Activated naive CD8-positive, alpha-beta T cell (primary cell): ENCODE measurements around the gene PTEN.
"Not testable (repeated sequence)": the region's sequence is repeated elsewhere in the genome, so short reads cannot be mapped to it uniquely, and the experiment has no call there.

ENCODE experiments used
- H3K27ac Mint-ChIP-seq: one replicate; pipeline ENCODE4 v1.8.0; 2021; ENCODE audit warnings: mixed read lengths
- H3K27me3 Mint-ChIP-seq: one replicate; pipeline ENCODE4 v1.8.0; 2021; ENCODE audit warnings: mixed read lengths
- H3K36me3 Mint-ChIP-seq: one replicate; pipeline ENCODE4 v1.8.0; 2021; ENCODE audit warnings: mixed read lengths
- H3K4me1 Mint-ChIP-seq: one replicate; pipeline ENCODE4 v1.8.0; 2021; ENCODE audit warnings: low read depth, mixed read lengths
- H3K4me3 Mint-ChIP-seq: one replicate; pipeline ENCODE4 v1.8.0; 2021; ENCODE audit warnings: mild to moderate bottlenecking, mixed read lengths
- H3K9me3 Mint-ChIP-seq: one replicate; pipeline ENCODE4 v1.8.0; 2021; ENCODE audit warnings: low read depth, mixed read lengths

PTEN gene

GRCh38 chr10:87841186-87841585, 22.2 kb upstream of the PTEN start:
- H3K4me1 Mint-ChIP-seq: no peaks in the 10 kb centered on the region
- H3K27me3 Mint-ChIP-seq: peaks cover 1% of the 10 kb centered on the region
- peaks cover 4% of the 10 kb centered on the region for H3K9me3 Mint-ChIP-seq
- peaks cover 20% of the 10 kb centered on the region for H3K36me3 Mint-ChIP-seq
- H3K27ac Mint-ChIP-seq: no peak overlapping the region
- no peak overlapping the region for H3K4me3 Mint-ChIP-seq

GRCh38 chr10:87842220-87842641, 21.2 kb upstream of the PTEN start:
- no peaks in the 10 kb centered on the region for H3K4me1 Mint-ChIP-seq
- no peak overlapping the region for H3K4me3 Mint-ChIP-seq
- no peak overlapping the region for H3K27ac Mint-ChIP-seq

GRCh38 chr10:87842776-87843497, 20.5 kb upstream of the PTEN start:
- Mint-ChIP-seq H3K27ac (no peak overlapping the region), H3K4me3 (no peak overlapping the region), H3K27me3 (no peaks in the 10 kb centered on the region), H3K9me3 (no peaks in the 10 kb centered on the region), H3K4me1 (no peaks in the 10 kb centered on the region), H3K36me3 (peaks cover 10% of the 10 kb centered on the region)

More at GRCh38 chr10:87842220-87842641, 21.2 kb upstream of the PTEN start:
- Mint-ChIP-seq H3K9me3 (no peaks in the 10 kb centered on the region), H3K27me3 (peaks cover under 1% of the 10 kb centered on the region), H3K36me3 (peaks cover 15% of the 10 kb centered on the region)

GRCh38 chr10:87843714-87844113, 19.7 kb upstream of the PTEN start:
- peaks cover 9% of the 10 kb centered on the region for H3K36me3 Mint-ChIP-seq
- H3K9me3 Mint-ChIP-seq: no peaks in the 10 kb centered on the region
- no peak overlapping the region for H3K4me3 Mint-ChIP-seq
- H3K4me1 Mint-ChIP-seq: no peaks in the 10 kb centered on the region
- H3K27me3 Mint-ChIP-seq: no peaks in the 10 kb centered on the region
- no peak overlapping the region for H3K27ac Mint-ChIP-seq

- Mint-ChIP-seq H3K4me3 (no peak overlapping the region), H3K9me3 (no peaks in the 10 kb centered on the region), H3K27ac (no peak overlapping the region), H3K4me1 (no peaks in the 10 kb centered on the region), H3K27me3 (no peaks in the 10 kb centered on the region), H3K36me3 (peaks cover 2% of the 10 kb centered on the region)
These were observed 18.4 kb upstream of the PTEN start for GRCh38 chr10:87844837-87845623.

- no peak overlapping the region for H3K4me3 Mint-ChIP-seq
- H3K27me3 Mint-ChIP-seq: no peaks in the 10 kb centered on the region
- peaks cover 1% of the 10 kb centered on the region for H3K36me3 Mint-ChIP-seq
- no peaks in the 10 kb centered on the region for H3K9me3 Mint-ChIP-seq
- H3K27ac Mint-ChIP-seq: no peak overlapping the region
- H3K4me1 Mint-ChIP-seq: no peaks in the 10 kb centered on the region
These were observed 17.8 kb upstream of the PTEN start for GRCh38 chr10:87845624-87845998.

GRCh38 chr10:87846023-87846422, 17.4 kb upstream of the PTEN start:
- peaks cover 2% of the 10 kb centered on the region for H3K4me1 Mint-ChIP-seq
- H3K27me3 Mint-ChIP-seq: no peaks in the 10 kb centered on the region
- no peaks in the 10 kb centered on the region for H3K36me3 Mint-ChIP-seq
- H3K4me3 Mint-ChIP-seq: no peak overlapping the region
- H3K27ac Mint-ChIP-seq: no peak overlapping the region
- H3K9me3 Mint-ChIP-seq: no peaks in the 10 kb centered on the region

GRCh38 chr10:87846711-87847110, 16.7 kb upstream of the PTEN start:
- not testable (repeated sequence) for H3K4me1 Mint-ChIP-seq, H3K27me3 Mint-ChIP-seq, H3K9me3 Mint-ChIP-seq, H3K4me3 Mint-ChIP-seq, H3K27ac Mint-ChIP-seq, H3K36me3 Mint-ChIP-seq

- no peak overlapping the region for H3K4me3 Mint-ChIP-seq
- no peaks in the 10 kb centered on the region for H3K36me3 Mint-ChIP-seq
- H3K4me1 Mint-ChIP-seq: peaks cover 7% of the 10 kb centered on the region
- H3K9me3 Mint-ChIP-seq: no peaks in the 10 kb centered on the region
- H3K27me3 Mint-ChIP-seq: no peaks in the 10 kb centered on the region
- no peak overlapping the region for H3K27ac Mint-ChIP-seq
These were observed 15.9 kb upstream of the PTEN start for GRCh38 chr10:87847550-87847949.

GRCh38 chr10:87849001-87849400, 14.4 kb upstream of the PTEN start:
- Mint-ChIP-seq H3K27ac (no peak overlapping the region), H3K4me1 (peaks cover 7% of the 10 kb centered on the region), H3K9me3 (no peaks in the 10 kb centered on the region), H3K4me3 (no peak overlapping the region), H3K36me3 (no peaks in the 10 kb centered on the region), H3K27me3 (no peaks in the 10 kb centered on the region)

- Mint-ChIP-seq H3K27ac (no peak overlapping the region), H3K4me3 (no peak overlapping the region), H3K36me3 (no peaks in the 10 kb centered on the region), H3K9me3 (no peaks in the 10 kb centered on the region), H3K4me1 (peaks cover 12% of the 10 kb centered on the region), H3K27me3 (no peaks in the 10 kb centered on the region)
These were observed 12.7 kb upstream of the PTEN start for GRCh38 chr10:87850742-87851205.

- Mint-ChIP-seq H3K36me3 (no peaks in the 10 kb centered on the region), H3K27me3 (no peaks in the 10 kb centered on the region), H3K4me1 (peaks cover 13% of the 10 kb centered on the region), H3K27ac (no peak overlapping the region), H3K4me3 (no peak overlapping the region), H3K9me3 (no peaks in the 10 kb centered on the region)
These were observed 11.3 kb upstream of the PTEN start for GRCh38 chr10:87852089-87852488.

- not testable (repeated sequence) for H3K36me3 Mint-ChIP-seq, H3K27me3 Mint-ChIP-seq, H3K4me3 Mint-ChIP-seq, H3K27ac Mint-ChIP-seq, H3K9me3 Mint-ChIP-seq
- H3K4me1 Mint-ChIP-seq: peaks cover 16% of the 10 kb centered on the region
These were observed 8.2 kb upstream of the PTEN start for GRCh38 chr10:87855247-87855646.

- not testable (repeated sequence) for H3K27ac Mint-ChIP-seq, H3K4me3 Mint-ChIP-seq, H3K36me3 Mint-ChIP-seq, H3K9me3 Mint-ChIP-seq, H3K27me3 Mint-ChIP-seq
- peaks cover 20% of the 10 kb centered on the region for H3K4me1 Mint-ChIP-seq
These were observed 7.8 kb upstream of the PTEN start for GRCh38 chr10:87855665-87856064.

GRCh38 chr10:87860156-87860795, 3.1 kb upstream of the PTEN start:
- H3K27me3 Mint-ChIP-seq: no peaks in the 10 kb centered on the region
- peaks cover 28% of the 10 kb centered on the region for H3K4me1 Mint-ChIP-seq
- H3K36me3 Mint-ChIP-seq: no peaks in the 10 kb centered on the region
- no peak overlapping the region for H3K27ac Mint-ChIP-seq
- H3K4me3 Mint-ChIP-seq: peak overlapping the region; percentile 8
- H3K9me3 Mint-ChIP-seq: no peaks in the 10 kb centered on the region
